ENCODE data around the gene GNAZ. TPM values are rescaled to one million over a fixed set of nuclear protein-coding genes. Genes with fewer than 3 reads are reported as not detected.

The GNAZ gene
- total RNA-seq, 4 donors from 2014 or later, result 4.2 to 8.2 (median 4.8) TPM

DNA sequence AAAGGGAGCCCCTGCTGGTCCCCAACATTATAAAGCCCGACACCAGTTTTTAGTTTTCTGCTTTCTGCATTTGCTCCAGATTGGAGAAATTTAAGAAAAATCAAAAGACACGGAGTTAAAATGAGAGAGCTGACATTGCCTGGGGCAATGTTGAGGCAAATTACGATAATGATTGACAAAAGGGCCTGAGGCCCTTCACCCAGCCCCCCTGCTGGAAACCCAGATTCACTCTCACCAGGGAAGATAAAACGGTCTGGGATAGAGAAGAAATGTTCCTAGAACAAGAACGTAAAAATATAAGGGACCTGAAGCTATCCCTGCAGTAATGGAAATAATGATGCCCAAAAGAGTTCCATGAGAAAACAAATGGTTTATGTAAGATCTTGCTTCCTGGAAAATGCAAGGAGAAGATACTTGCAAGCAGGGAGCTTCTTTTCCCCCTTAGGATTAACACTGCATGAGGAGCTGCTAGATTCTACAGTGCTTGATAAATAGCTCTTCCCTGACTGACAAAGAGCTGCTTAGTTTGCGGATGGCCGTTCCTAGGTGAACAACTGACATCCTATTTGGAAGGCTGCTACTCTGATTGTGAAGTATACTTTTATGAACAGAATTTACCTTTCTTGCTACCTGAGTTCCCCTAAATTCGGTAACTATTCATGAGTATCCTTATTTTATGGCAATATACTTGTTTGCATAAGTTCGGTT lies 40.6 kb upstream of the GNAZ start:
- intact Hi-C loops (cut with DNase I), result no loop called here
- Histone ChIP-seq H3K27ac (no peak overlapping the region), H3K9me3 (no peaks in the 10 kb centered on the region), H3K4me1 (no peaks in the 10 kb centered on the region), H3K36me3 (no peaks in the 10 kb centered on the region), H3K27me3 (no peaks in the 10 kb centered on the region), H3K4me3 (replicated peaks in 1 of 3) (no peak overlapping the region)
- TF ChIP-seq POLR2A (IDR thresholded peaks at IDR 0.05), result no peak
- TF ChIP-seq, protein P1, sequence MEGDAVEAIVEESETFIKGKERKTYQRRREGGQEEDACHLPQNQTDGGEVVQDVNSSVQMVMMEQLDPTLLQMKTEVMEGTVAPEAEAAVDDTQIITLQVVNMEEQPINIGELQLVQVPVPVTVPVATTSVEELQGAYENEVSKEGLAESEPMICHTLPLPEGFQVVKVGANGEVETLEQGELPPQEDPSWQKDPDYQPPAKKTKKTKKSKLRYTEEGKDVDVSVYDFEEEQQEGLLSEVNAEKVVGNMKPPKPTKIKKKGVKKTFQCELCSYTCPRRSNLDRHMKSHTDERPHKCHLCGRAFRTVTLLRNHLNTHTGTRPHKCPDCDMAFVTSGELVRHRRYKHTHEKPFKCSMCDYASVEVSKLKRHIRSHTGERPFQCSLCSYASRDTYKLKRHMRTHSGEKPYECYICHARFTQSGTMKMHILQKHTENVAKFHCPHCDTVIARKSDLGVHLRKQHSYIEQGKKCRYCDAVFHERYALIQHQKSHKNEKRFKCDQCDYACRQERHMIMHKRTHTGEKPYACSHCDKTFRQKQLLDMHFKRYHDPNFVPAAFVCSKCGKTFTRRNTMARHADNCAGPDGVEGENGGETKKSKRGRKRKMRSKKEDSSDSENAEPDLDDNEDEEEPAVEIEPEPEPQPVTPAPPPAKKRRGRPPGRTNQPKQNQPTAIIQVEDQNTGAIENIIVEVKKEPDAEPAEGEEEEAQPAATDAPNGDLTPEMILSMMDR (IDR thresholded peaks at IDR 0.05), result no peak
- no peak for DNase-seq
- 71 to 75% methylated on average over 9 of the region's 9 CpGs for WGBS, 2 donors

DNA sequence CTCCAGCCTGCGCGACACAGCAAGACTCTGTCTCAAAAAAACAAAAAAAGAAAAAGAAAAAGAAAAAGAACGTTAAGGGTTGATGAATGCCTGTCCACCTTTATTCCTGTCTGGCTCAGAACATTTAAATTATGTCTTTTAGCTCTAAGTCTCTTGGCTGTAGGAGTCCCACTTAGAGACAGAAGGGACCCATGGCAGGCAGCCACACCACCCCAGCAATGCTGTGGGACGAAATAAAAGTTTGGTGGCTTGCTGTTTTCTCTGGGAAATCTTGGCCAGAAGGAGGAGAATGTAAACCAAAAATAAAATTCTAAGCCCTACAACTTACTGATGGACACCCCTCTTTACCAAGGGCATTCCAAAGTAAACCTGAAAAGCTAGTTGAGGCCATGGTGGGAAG lies 38.9 kb upstream of the GNAZ start:
- no peaks in the 10 kb centered on the region for H3K9me3 ChIP-seq
- DNase-seq, result no peak

DNA sequence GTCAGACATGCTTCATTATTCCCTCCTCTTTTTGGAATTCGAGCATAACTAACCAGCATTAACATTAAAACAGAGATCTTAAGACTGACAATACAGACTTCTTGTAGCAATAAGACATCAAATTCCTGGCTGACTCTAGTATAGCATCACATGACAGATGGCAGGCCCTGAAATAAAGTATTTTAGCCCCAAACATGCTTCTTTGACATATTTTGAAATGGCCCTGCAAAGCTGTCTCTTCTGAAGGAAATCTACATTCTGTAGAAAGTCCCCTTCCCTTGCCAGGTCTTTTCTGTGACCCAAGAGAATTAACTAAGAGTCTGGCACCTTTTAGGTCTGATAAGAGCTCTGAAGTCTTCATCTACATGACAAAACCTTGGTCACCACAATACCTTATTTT lies 38.5 kb upstream of the GNAZ start:
- 59 to 83% methylated on average over 1 of the region's 1 CpG for WGBS, 2 donors
- intact Hi-C loops (cut with DNase I), result no loop called here
- no peaks in the 10 kb centered on the region for H3K4me1 ChIP-seq
- H3K27me3 ChIP-seq, result no peaks in the 10 kb centered on the region
- H3K27ac ChIP-seq, result no peak overlapping the region
- H3K4me3 ChIP-seq (replicated peaks in 1 of 3), result no peak overlapping the region
- H3K9me3 ChIP-seq, result no peaks in the 10 kb centered on the region
- no peaks in the 10 kb centered on the region for H3K36me3 ChIP-seq
- TF ChIP-seq POLR2A (IDR thresholded peaks at IDR 0.05), result no peak
- TF ChIP-seq, protein P1 (IDR thresholded peaks at IDR 0.05), result no peak
- DNase-seq, result no peak

More for the DNA sequence above, 38.9 kb upstream of the GNAZ start:
- Histone ChIP-seq H3K4me1 (no peaks in the 10 kb centered on the region), H3K27ac (no peak overlapping the region), H3K27me3 (no peaks in the 10 kb centered on the region), H3K36me3 (no peaks in the 10 kb centered on the region), H3K4me3 (replicated peaks in 1 of 3) (no peak overlapping the region)
- intact Hi-C loops (cut with DNase I), result no loop called here
- TF ChIP-seq, protein P1 (IDR thresholded peaks at IDR 0.05), result no peak
- WGBS, 2 donors, result 70 to 74% methylated on average over 4 of the region's 4 CpGs

DNA sequence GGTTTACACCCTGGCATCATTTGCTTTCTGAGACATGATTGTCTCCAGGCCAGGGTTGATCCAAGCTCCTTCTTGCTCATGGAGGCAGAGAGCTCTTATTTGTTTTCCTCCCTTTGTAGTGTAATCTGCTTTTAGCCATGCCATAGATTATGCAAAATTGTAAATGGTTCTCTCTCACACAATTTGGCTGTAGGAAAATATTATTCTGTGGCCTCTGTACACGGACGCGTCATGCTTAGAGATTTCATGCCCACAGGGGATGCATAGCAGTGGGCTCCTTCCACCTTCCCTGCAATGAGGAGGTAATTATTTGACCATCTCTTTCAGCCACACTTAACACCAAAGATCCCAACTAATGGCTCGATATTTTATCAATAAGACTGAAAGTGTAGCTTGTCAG lies 37.7 kb upstream of the GNAZ start:
- Histone ChIP-seq H3K4me3 (replicated peaks in 1 of 3) (no peak overlapping the region), H3K27ac (no peak overlapping the region), H3K4me1 (no peaks in the 10 kb centered on the region), H3K27me3 (no peaks in the 10 kb centered on the region), H3K36me3 (no peaks in the 10 kb centered on the region), H3K9me3 (no peaks in the 10 kb centered on the region)
- TF ChIP-seq POLR2A (IDR thresholded peaks at IDR 0.05), result no peak
- DNase-seq, result no peak
- WGBS, 2 donors, result 93 to 94% methylated on average over 4 of the region's 4 CpGs
- intact Hi-C loops (cut with DNase I), result no loop called here

DNA sequence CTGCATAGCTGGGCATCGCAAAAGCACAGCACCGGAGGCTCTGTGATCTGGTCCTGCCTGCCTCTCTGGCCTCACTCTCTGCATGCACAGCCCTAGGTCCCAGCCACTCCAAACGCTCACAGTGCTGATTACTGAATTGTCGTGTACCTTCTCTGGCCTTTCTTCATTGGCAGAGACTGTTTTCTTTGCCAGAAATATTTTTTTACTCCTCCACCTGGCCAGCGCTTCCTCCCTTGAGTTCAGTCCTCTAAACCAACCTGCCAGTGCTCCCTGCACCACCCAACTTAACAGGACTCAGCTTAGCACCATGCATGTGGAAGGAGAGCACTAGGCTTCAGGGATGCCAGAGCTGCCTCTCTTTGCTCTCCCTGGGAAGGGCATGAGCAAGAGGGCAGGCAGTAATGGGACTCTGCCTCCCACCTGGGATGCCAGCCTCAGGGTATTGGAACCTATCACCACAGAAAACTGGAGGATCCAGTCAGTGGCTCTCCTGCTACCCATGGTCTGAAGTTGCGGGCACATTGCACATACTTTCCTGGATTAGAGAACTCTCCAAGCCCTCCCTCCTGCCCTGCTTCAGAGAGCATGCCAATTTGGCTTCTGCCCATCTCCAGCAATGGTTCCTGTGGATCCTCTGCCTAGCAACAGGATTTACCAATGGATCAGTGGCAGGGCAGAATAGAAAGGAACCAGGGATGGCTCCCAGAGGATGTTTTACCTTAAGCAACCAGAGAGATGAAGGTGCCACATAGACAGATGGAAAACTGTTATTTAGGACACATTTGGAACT lies 37.0 kb upstream of the GNAZ start:
- TF ChIP-seq POLR2A (IDR thresholded peaks at IDR 0.05), result no peak
- TF ChIP-seq, protein P1 (IDR thresholded peaks at IDR 0.05), result no peak
- Histone ChIP-seq H3K4me1 (no peaks in the 10 kb centered on the region), H3K36me3 (no peaks in the 10 kb centered on the region), H3K27ac (no peak overlapping the region), H3K9me3 (no peaks in the 10 kb centered on the region), H3K27me3 (no peaks in the 10 kb centered on the region), H3K4me3 (replicated peaks in 1 of 3) (no peak overlapping the region)
- WGBS, 2 donors, result 72 to 80% methylated on average over 6 of the region's 6 CpGs
- peak; percentile 18 to 25 for DNase-seq
- intact Hi-C loops (cut with DNase I), result no loop called here

Measured in thyroid gland (tissue), 4 donors.